Panc1 (cell line): ENCODE results near the gene TGM3. TPM values are rescaled to one million over a fixed set of nuclear protein-coding genes. Genes with fewer than 3 reads are reported as not detected.

Experiments used
- ATAC-seq: fragments of 200-7000 bp; cut with Tn5 transposase; 2 replicates; pipeline ENCODE4 v1.9.1; 2020; ENCODE audit warnings: mild to moderate bottlenecking, moderate library complexity
- BruUV-seq: library from RNA; stranded (reverse); fragments of 400-500 nt; replicated peaks from 2 replicates; lab custom pipeline; 2021; lab: Mats Ljungman, UMichigan
- CTCF ChIA-PET: fragments of 300-600 bp; sonication (Branson Sonifier 250); formaldehyde crosslinking; loops from one replicate; lab custom pipeline; 2022; ENCODE audit warnings: antibody characterized with exemption; lab: Charles Lee
- POLR2A ChIA-PET: fragments of 300-600 bp; sonication (Branson Sonifier 250); formaldehyde crosslinking; loops from one replicate; lab custom pipeline; 2022; ENCODE audit warnings: antibody characterized with exemption; lab: Charles Lee
- DNase-seq: peaks from one replicate; pipeline ENCODE4 v3.0.0-alpha.2; 2010; ENCODE audit warnings: low read depth, low spot score
- H3K27ac ChIP-seq: 2 replicates; pipeline ENCODE4 v1.5.1; 2011; ENCODE audit warnings: mild to moderate bottlenecking, low read length, inconsistent platforms
- H3K27me3 ChIP-seq: fragments of 200-500 bp; sonication (Bioruptor generic); 2 replicates; pipeline ENCODE4 v1.6.0; 2014; ENCODE audit warnings: low read length, inconsistent platforms; ENCODE audit not compliant: control insufficient read depth, insufficient read depth
- H3K36me3 ChIP-seq: fragments of 200-500 bp; sonication (Bioruptor generic); 2 replicates; pipeline ENCODE4 v1.5.1; 2014; ENCODE audit warnings: inconsistent platforms, mild to moderate bottlenecking, low read length, moderate library complexity; ENCODE audit not compliant: control insufficient read depth, insufficient read depth
- H3K4me1 ChIP-seq: 2 replicates; pipeline ENCODE4 v1.5.1; 2011; ENCODE audit warnings: inconsistent platforms, mild to moderate bottlenecking, low read length, moderate library complexity; ENCODE audit not compliant: control insufficient read depth, insufficient read depth
- H3K4me3 ChIP-seq, 2 experiments: 2 replicates each; pipeline ENCODE4 v1.5.1; 2011 to 2012; ENCODE audit warnings: low read depth in 2 of 2, low read length in 2 of 2, mild to moderate bottlenecking in 2 of 2, inconsistent platforms in 1 of 2, moderate library complexity in 1 of 2
- H3K9me3 ChIP-seq: fragments of 200-500 bp; sonication (Bioruptor generic); 2 replicates; pipeline ENCODE4 v1.5.1; 2014; ENCODE audit warnings: low read depth, mild to moderate bottlenecking, inconsistent platforms, low read length, moderate library complexity; ENCODE audit not compliant: control insufficient read depth, insufficient read depth
- CTCF ChIP-seq: fragments of 450-650 bp; IDR thresholded peaks from 2 replicates; pipeline ENCODE4 v1.5.1; 2017; ENCODE audit warnings: mild to moderate bottlenecking
- POLR2AphosphoS5 ChIP-seq: IDR thresholded peaks from 2 replicates; pipeline ENCODE4 v1.6.1; 2012; ENCODE audit warnings: mild to moderate bottlenecking, low read depth, low read length, moderate library complexity
- REST ChIP-seq, 2 experiments: IDR thresholded peaks; 2 replicates each; pipeline ENCODE4 v1.6.1; 2011 to 2012; ENCODE audit warnings: low read depth in 2 of 2, control low read depth in 1 of 2, low read length in 1 of 2, mild to moderate bottlenecking in 1 of 2, moderate library complexity in 1 of 2; ENCODE audit not compliant: insufficient read depth in 1 of 2
- SIN3A ChIP-seq: IDR thresholded peaks from 2 replicates; pipeline ENCODE4 v1.6.1; 2012; ENCODE audit warnings: low read depth, mild to moderate bottlenecking, low read length, moderate library complexity, borderline replicate concordance; ENCODE audit not compliant: insufficient read depth
- TCF7L2 ChIP-seq: IDR thresholded peaks from 2 replicates; pipeline ENCODE4 v1.6.1; 2011; ENCODE audit warnings: mild to moderate bottlenecking, low read depth, low read length, inconsistent platforms
- in situ Hi-C: cut with HindIII; loops from 2 replicates; pipeline ENCODE4 v1.10.0; 2016; ENCODE audit warnings: low sequenced_read_pairs, low pct_unique_long_range_greater_than_20kb
- intact Hi-C: fragments of 100-400 bp; cut with micrococcal nuclease; formaldehyde crosslinking; loops from one replicate; pipeline ENCODE4 v1.10.0; 2022; ENCODE audit not compliant: unreplicated experiment
- total RNA-seq: library from RNA; stranded (reverse); gene quantifications from one replicate; pipeline ENCODE4 v1.2.1, GENCODE V29; 2021; ENCODE audit not compliant: unreplicated experiment

Gene TGM3
- total RNA-seq, 1 experiment from 2014 or later, result not detected

GRCh38 chr20:2350606-2351005, 54.8 kb downstream of the TGM3 start:
- H3K4me3 ChIP-seq, result no peak overlapping the region
- no peaks in the 10 kb centered on the region for H3K36me3 ChIP-seq
- ATAC-seq, result no peak
- H3K27me3 ChIP-seq, result peaks cover 6% of the 10 kb centered on the region; the same call in 1 of the 2 replicates
- H3K4me1 ChIP-seq, result no peaks in the 10 kb centered on the region
- DNase-seq, result no peak
- BruUV-seq, result no TSS peak
- H3K9me3 ChIP-seq, result no peaks in the 10 kb centered on the region
- ChIA-PET CTCF (interaction anchor here (0.7 kb wide), 1 partner anchor 584 kb away, joined by 4 read pairs; no protein-coding TSS in a partner anchor), POLR2A (no interaction called here)
- no peak for TF ChIP-seq SIN3A
- no peak for TF ChIP-seq CTCF
- no peak for TF ChIP-seq POLR2AphosphoS5
- no peak for TF ChIP-seq TCF7L2
- no peak for TF ChIP-seq REST (IDR thresholded peaks at IDR 0.05; ENCODE audit: insufficient read depth in 1 of 2, low read depth in 2 of 2, low read length in 1 of 2)
- in situ Hi-C loops, result no loop called here
- intact Hi-C loops, result loop anchor here (1.0 kb wide), 1 partner anchor 102 kb away; no protein-coding TSS in a partner anchor
- no peak overlapping the region for H3K27ac ChIP-seq

- DNase-seq, result no peak
- intact Hi-C loops, result no loop called here
- POLR2A ChIA-PET, result interaction anchor here (0.6 kb wide), 1 partner anchor 175 kb away, joined by 5 read pairs; no protein-coding TSS in a partner anchor
- BruUV-seq, result no TSS peak
- Histone ChIP-seq H3K4me1 (no peaks in the 10 kb centered on the region), H3K4me3 (no peak overlapping the region), H3K27me3 (peaks cover 10% of the 10 kb centered on the region), H3K9me3 (no peaks in the 10 kb centered on the region), H3K36me3 (no peaks in the 10 kb centered on the region), H3K27ac (no peak overlapping the region)
- CTCF ChIA-PET, result no interaction called here
- ATAC-seq, result no peak
- in situ Hi-C loops, result no loop called here
- TF ChIP-seq SIN3A (no peak), TCF7L2 (no peak), POLR2AphosphoS5 (no peak)
Measured at GRCh38 chr20:2353231-2353630, 57.4 kb downstream of the TGM3 start.

- POLR2A ChIA-PET, result no interaction called here
- Histone ChIP-seq H3K9me3 (peaks cover 3% of the 10 kb centered on the region; the same call in 1 of the 2 replicates), H3K4me3 (no peak overlapping the region), H3K36me3 (no peaks in the 10 kb centered on the region), H3K27me3 (peaks cover 10% of the 10 kb centered on the region), H3K4me1 (no peaks in the 10 kb centered on the region), H3K27ac (no peak overlapping the region)
- no TSS peak for BruUV-seq
- no peak for TF ChIP-seq CTCF
- CTCF ChIA-PET, result no interaction called here
- no peak for DNase-seq
- ATAC-seq, result no peak
- intact Hi-C loops (no loop called here), in situ Hi-C loops (no loop called here)
Measured at GRCh38 chr20:2357114-2357513, 61.3 kb downstream of the TGM3 start.
